Endothelial cell of umbilical vein (primary cell): ENCODE results near the gene LOXL3. TPM values are rescaled to one million over a fixed set of nuclear protein-coding genes. Genes with fewer than 3 reads are reported as not detected.

Source experiments
- BruUV-seq: library from RNA; stranded (reverse); fragments of 400-500 nt; replicated peaks from 2 replicates; lab custom pipeline; 2021; lab: Mats Ljungman, UMichigan
- CTCF ChIA-PET: fragments of 300-600, 350-600 bp; sonication (Branson Sonifier 250); formaldehyde crosslinking; loops from one replicate; lab custom pipeline; 2021; ENCODE audit warnings: antibody characterized with exemption, inconsistent platforms; lab: Charles Lee
- POLR2A ChIA-PET: fragments of 300-600, 350-600 bp; sonication (Branson Sonifier 250); formaldehyde crosslinking; loops from one replicate; lab custom pipeline; 2021; ENCODE audit warnings: antibody characterized with exemption, inconsistent platforms; lab: Charles Lee
- DNase-seq: peaks from one replicate; pipeline ENCODE4 v3.0.0-alpha.2; 2011; ENCODE audit warnings: low read depth, low spot score
- FAIRE-seq: peaks from 2 replicates; lab custom pipeline; 2011; peaks lifted over from hg19 to GRCh38; lab: Jason Lieb, UNC
- H2AFZ ChIP-seq: 2 replicates; pipeline ENCODE4 v1.6.0; 2012; ENCODE audit warnings: low read depth, low read length, control low read depth, inconsistent platforms
- H3K27ac ChIP-seq: 2 replicates; pipeline ENCODE4 v1.5.1; 2011; ENCODE audit warnings: low read depth, mild to moderate bottlenecking, control low read depth, low read length, moderate library complexity; ENCODE audit not compliant: insufficient read depth
- H3K27me3 ChIP-seq, 2 experiments: 2 replicates each; pipeline versions ENCODE4 v1.6.0 to v1.6.1; 2011; ENCODE audit warnings: low read length in 2 of 2, mixed read lengths in 1 of 2; ENCODE audit not compliant: control insufficient read depth in 2 of 2, insufficient read depth in 2 of 2
- H3K36me3 ChIP-seq, 2 experiments: 2 replicates in 1 of 2; 3 replicates in 1 of 2; pipeline ENCODE4 v1.5.1; 2011; ENCODE audit warnings: low read length in 2 of 2, mild to moderate bottlenecking in 1 of 2, moderate library complexity in 1 of 2; ENCODE audit not compliant: control insufficient read depth in 2 of 2, insufficient read depth in 2 of 2; ENCODE audit errors: extremely low read depth in 1 of 2
- H3K4me1 ChIP-seq: 3 replicates; pipeline ENCODE4 v1.5.1; 2011; ENCODE audit warnings: mild to moderate bottlenecking, low read length; ENCODE audit not compliant: control insufficient read depth, insufficient read depth; ENCODE audit errors: extremely low read depth
- H3K4me2 ChIP-seq: 2 replicates; pipeline ENCODE4 v1.6.1; 2011; ENCODE audit warnings: low read length, control low read depth, mixed read lengths; ENCODE audit not compliant: insufficient read depth
- H3K4me3 ChIP-seq, 3 experiments: fragments of 200-600 bp in 1 of 3; sonication (generic), shearing (Covaris generic) in 1 of 3; replicated peaks in 1 of 3; 2 replicates each; pipeline ENCODE4 v1.5.1; 2011 to 2016; ENCODE audit warnings: control low read depth in 3 of 3, low read length in 3 of 3, mild to moderate bottlenecking in 2 of 3, inconsistent platforms in 1 of 3, low read depth in 1 of 3, moderate library complexity in 1 of 3; ENCODE audit not compliant: insufficient read depth in 1 of 3
- H3K79me2 ChIP-seq: 2 replicates; pipeline ENCODE4 v1.6.0; 2012; ENCODE audit warnings: low read length, inconsistent platforms; ENCODE audit not compliant: control insufficient read depth, insufficient read depth
- H3K9ac ChIP-seq: replicated peaks from 2 replicates; pipeline ENCODE3; 2011; ENCODE audit warnings: low read length, control low read depth; ENCODE audit not compliant: insufficient read depth; ENCODE audit errors: extremely low read depth
- H3K9me1 ChIP-seq: replicated peaks from 3 replicates; pipeline ENCODE4 v1.6.0; 2011; ENCODE audit warnings: mild to moderate bottlenecking, low read length; ENCODE audit not compliant: control insufficient read depth, insufficient read depth; ENCODE audit errors: extremely low read depth
- H3K9me3 ChIP-seq: replicated peaks from 2 replicates; pipeline ENCODE4 v1.5.1; 2012; ENCODE audit warnings: low read length, inconsistent platforms; ENCODE audit not compliant: control insufficient read depth, insufficient read depth
- H4K20me1 ChIP-seq: replicated peaks from 2 replicates; pipeline ENCODE3; 2011; ENCODE audit warnings: mild to moderate bottlenecking, low read length; ENCODE audit not compliant: control insufficient read depth, insufficient read depth; ENCODE audit errors: extremely low read depth
- CTCF ChIP-seq, 2 donors: IDR thresholded peaks; 1 replicate in 1 of 2; 2 replicates in 1 of 2; pipeline ENCODE4 v1.5.1; 2011; ENCODE audit warnings: low read length in 2 of 2, mild to moderate bottlenecking in 2 of 2, moderate library complexity in 2 of 2, control low read depth in 1 of 2, inconsistent platforms in 1 of 2, low read depth in 1 of 2; ENCODE audit not compliant: insufficient read depth in 1 of 2; ENCODE audit errors: extremely low read depth in 1 of 2
- EZH2 ChIP-seq: IDR thresholded peaks from 2 replicates; pipeline ENCODE4 v1.6.1; 2012; ENCODE audit warnings: borderline replicate concordance, low read depth, mild to moderate bottlenecking, moderate library complexity, low read length, inconsistent platforms; ENCODE audit not compliant: severe bottlenecking
- FOS ChIP-seq: IDR thresholded peaks from 2 replicates; pipeline ENCODE4 v1.6.1; 2011; ENCODE audit warnings: mild to moderate bottlenecking, low read length, moderate library complexity, borderline replicate concordance; ENCODE audit not compliant: insufficient read depth
- GATA2 ChIP-seq: IDR thresholded peaks from 2 replicates; pipeline ENCODE4 v1.7.0; 2011; ENCODE audit warnings: low read depth, mild to moderate bottlenecking, moderate library complexity, mixed read lengths, low read length; ENCODE audit not compliant: insufficient read length, insufficient read depth
- JUN ChIP-seq: IDR thresholded peaks from 2 replicates; pipeline ENCODE4 v1.6.1; 2011; ENCODE audit warnings: borderline replicate concordance, low read depth; ENCODE audit not compliant: insufficient read length, insufficient read depth
- MAX ChIP-seq: IDR thresholded peaks from 2 replicates; pipeline ENCODE4 v1.6.1; 2011; ENCODE audit not compliant: insufficient read depth, insufficient read length
- MYC ChIP-seq: IDR thresholded peaks from one replicate; pipeline ENCODE4 v1.6.1; 2011; ENCODE audit warnings: mild to moderate bottlenecking, low read depth, low read length
- POLR2A ChIP-seq: IDR thresholded peaks from 2 replicates; pipeline ENCODE4 v1.6.1; 2012; ENCODE audit warnings: low read depth, mild to moderate bottlenecking, control low read depth, low read length
- POLR2AphosphoS5 ChIP-seq: IDR thresholded peaks from 2 replicates; pipeline ENCODE4 v1.6.1; 2012; ENCODE audit warnings: low read depth, mild to moderate bottlenecking, control low read depth, low read length, moderate library complexity; ENCODE audit not compliant: insufficient read depth
- dilution Hi-C: fragments of 300-500 bp; cut with MboI; formaldehyde crosslinking; loops from one replicate; pipeline ENCODE4 v1.15.0; 2019; ENCODE audit warnings: low sequenced_read_pairs; ENCODE audit not compliant: extremely low pct_ligation_motif_present
- intact Hi-C: fragments of 100-400 bp; cut with micrococcal nuclease; formaldehyde crosslinking; loops from one replicate; pipeline ENCODE4 v1.10.0; 2022
- polyA plus RNA-seq, 4 experiments: library from polyadenylated mRNA; depleted of rRNA in 3 of 4; stranded (reverse) in 3 of 4; unstranded in 1 of 4; fragments of >200 nt; gene quantifications; 2 replicates each; pipeline versions ENCODE4 v1.2.1 to v1.2.3, GENCODE V29; 2011 to 2012; ENCODE audit warnings: missing spikeins in 1 of 4
- total RNA-seq: library from RNA; stranded (reverse); gene quantifications from 2 replicates; pipeline ENCODE4 v1.2.3, GENCODE V29; 2021

LOXL3 gene
- total and polyA plus RNA-seq, 2 donors (not counting 3 experiments of a cell fraction or from before 2014, with no cell fraction given): 0.95 to 1.3 TPM

- intact Hi-C loops (loop anchor here (5.0 kb wide), 2 partner anchors 37 to 202 kb away; partner anchors contain the start of gene LBX2), dilution Hi-C loops (no loop called here)
- no peak for DNase-seq
- TF ChIP-seq GATA2 (no peak), MAX (no peak), EZH2 (no peak), POLR2A (no peak), POLR2AphosphoS5 (no peak), MYC (no peak), FOS (no peak), CTCF (IDR thresholded peaks at IDR 0.05; ENCODE audit: extremely low read depth in 1 of 2, insufficient read depth in 1 of 2, low read depth in 1 of 2, low read length in 2 of 2) (no peak), JUN (no peak)
- no peak overlapping the region for H2AFZ ChIP-seq
- ChIA-PET POLR2A (no interaction called here), CTCF (interaction anchor here (2.9 kb wide), 1 partner anchor 11 kb away, joined by 15 read pairs; no protein-coding TSS in a partner anchor)
- no peaks in the 10 kb centered on the region for H3K9me3 ChIP-seq
- H3K27me3 ChIP-seq: peaks cover 11 to 12% of the 10 kb centered on the region in 2 experiments
- H3K79me2 ChIP-seq: no peaks in the 10 kb centered on the region
- no peak overlapping the region for H3K9ac ChIP-seq
- peaks cover 0 to 10% of the 10 kb centered on the region in 2 experiments for H3K36me3 ChIP-seq
- H4K20me1 ChIP-seq: no peaks in the 10 kb centered on the region
- no TSS peak for BruUV-seq
- no peak overlapping the region for H3K27ac ChIP-seq
- no peak for FAIRE-seq
- H3K4me2 ChIP-seq: no peak overlapping the region
- peaks cover 10% of the 10 kb centered on the region for H3K4me1 ChIP-seq
- H3K4me3 ChIP-seq: no peak overlapping the region
- no peaks in the 10 kb centered on the region for H3K9me1 ChIP-seq
These were observed 19.3 kb downstream of the LOXL3 start for GRCh38 chr2:74534411-74534810.
